ENCODE data around the gene CREB3L2.

GRCh38 chr7:137956183-137956582 lies 45.7 kb downstream of the CREB3L2 start:
- TF ChIP-seq, protein P1, sequence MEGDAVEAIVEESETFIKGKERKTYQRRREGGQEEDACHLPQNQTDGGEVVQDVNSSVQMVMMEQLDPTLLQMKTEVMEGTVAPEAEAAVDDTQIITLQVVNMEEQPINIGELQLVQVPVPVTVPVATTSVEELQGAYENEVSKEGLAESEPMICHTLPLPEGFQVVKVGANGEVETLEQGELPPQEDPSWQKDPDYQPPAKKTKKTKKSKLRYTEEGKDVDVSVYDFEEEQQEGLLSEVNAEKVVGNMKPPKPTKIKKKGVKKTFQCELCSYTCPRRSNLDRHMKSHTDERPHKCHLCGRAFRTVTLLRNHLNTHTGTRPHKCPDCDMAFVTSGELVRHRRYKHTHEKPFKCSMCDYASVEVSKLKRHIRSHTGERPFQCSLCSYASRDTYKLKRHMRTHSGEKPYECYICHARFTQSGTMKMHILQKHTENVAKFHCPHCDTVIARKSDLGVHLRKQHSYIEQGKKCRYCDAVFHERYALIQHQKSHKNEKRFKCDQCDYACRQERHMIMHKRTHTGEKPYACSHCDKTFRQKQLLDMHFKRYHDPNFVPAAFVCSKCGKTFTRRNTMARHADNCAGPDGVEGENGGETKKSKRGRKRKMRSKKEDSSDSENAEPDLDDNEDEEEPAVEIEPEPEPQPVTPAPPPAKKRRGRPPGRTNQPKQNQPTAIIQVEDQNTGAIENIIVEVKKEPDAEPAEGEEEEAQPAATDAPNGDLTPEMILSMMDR (IDR thresholded peaks at IDR 0.05; ENCODE audit: insufficient read depth, low read length, poor library complexity, severe bottlenecking), result no peak
- no peak for TF ChIP-seq EZH2phosphoT487 (conservative IDR thresholded peaks at IDR 0.05; ENCODE audit: low read length)

Data from SU-DHL-6 (cell line).